B cell (primary cell): ENCODE data around the gene MAFG.

ENCODE experiments used
- EZH2 ChIP-seq: IDR thresholded peaks from 2 replicates; pipeline ENCODE4 v1.6.1; 2012; ENCODE audit warnings: borderline replicate concordance, low read depth, mild to moderate bottlenecking, moderate library complexity, low read length; ENCODE audit not compliant: insufficient read depth, poor library complexity, severe bottlenecking
- TF ChIP-seq, protein P1 (sequence below): fragments of 200-600 bp; IDR thresholded peaks from one replicate; pipeline ENCODE4 v1.8.0; 2022; ENCODE audit warnings: antibody characterized with exemption, mild to moderate bottlenecking

DNA sequence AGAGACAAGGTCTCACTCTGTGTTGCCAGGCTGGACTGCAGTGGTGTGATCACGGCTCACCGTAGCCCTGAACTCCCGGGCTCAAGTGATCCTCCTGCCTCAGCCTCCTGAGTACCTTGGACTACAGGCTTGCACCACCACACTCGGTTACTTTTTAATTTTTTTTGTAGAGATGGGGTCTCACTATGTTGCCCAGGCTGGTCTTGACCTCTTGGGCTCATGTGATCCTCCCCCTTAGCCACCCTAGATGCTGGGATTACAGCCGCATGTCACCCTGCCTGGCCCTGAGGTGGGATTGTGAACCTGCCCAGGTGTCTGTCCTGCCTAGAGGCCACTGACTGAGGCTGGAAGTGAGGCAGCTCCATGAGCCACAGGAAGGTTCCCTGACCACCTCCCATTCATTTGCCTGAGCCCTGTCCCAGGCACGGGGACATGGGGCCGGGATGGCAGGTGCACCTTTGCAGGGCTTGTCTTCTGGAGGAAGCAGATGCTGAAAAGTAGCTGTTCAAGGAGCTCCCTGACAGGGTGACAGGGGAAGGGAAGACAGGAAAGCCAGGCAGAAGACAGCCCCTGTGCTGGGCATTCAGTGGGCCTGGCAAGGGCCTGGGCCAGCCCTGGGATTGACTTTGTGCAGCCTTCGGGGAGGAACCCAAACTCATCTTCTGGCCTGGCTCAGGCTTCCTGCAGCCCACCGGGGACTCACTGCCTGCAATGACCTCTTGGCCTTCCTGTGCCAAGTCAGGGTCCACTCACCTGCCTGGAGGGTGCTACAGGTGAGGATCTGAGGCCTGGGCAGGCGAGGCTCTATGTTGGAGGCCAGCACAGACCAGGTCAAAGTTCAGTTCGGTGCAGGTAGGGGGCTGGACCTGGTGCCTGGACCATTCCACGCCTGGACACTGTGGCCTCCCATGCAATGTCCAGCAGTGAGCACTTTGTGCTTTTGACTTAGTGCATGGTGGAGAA, 41.6 kb upstream of the MAFG start:
- TF ChIP-seq, protein P1, sequence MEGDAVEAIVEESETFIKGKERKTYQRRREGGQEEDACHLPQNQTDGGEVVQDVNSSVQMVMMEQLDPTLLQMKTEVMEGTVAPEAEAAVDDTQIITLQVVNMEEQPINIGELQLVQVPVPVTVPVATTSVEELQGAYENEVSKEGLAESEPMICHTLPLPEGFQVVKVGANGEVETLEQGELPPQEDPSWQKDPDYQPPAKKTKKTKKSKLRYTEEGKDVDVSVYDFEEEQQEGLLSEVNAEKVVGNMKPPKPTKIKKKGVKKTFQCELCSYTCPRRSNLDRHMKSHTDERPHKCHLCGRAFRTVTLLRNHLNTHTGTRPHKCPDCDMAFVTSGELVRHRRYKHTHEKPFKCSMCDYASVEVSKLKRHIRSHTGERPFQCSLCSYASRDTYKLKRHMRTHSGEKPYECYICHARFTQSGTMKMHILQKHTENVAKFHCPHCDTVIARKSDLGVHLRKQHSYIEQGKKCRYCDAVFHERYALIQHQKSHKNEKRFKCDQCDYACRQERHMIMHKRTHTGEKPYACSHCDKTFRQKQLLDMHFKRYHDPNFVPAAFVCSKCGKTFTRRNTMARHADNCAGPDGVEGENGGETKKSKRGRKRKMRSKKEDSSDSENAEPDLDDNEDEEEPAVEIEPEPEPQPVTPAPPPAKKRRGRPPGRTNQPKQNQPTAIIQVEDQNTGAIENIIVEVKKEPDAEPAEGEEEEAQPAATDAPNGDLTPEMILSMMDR, result no peak
- no peak for TF ChIP-seq EZH2
